Smooth muscle cell (in vitro differentiated cells): ENCODE results near the gene SH3GL3. TPM values are rescaled to one million over a fixed set of nuclear protein-coding genes. Genes with fewer than 3 reads are reported as not detected.

ENCODE experiments used
- DNase-seq: peaks from one replicate; lab custom pipeline; 2025; ENCODE audit not compliant: unreplicated experiment; lab: John Stamatoyannopoulos, UW
- H2AFZ ChIP-seq: fragments of 200-600 bp; sonication (generic); 2 replicates; pipeline ENCODE4 v1.6.0; 2016; ENCODE audit warnings: antibody characterized with exemption, low read depth, mild to moderate bottlenecking
- H3F3A ChIP-seq: fragments of 200-600 bp; sonication (generic); 2 replicates; pipeline ENCODE4 v1.6.0; 2017; ENCODE audit warnings: antibody characterized with exemption, low read depth
- H3K27ac ChIP-seq: fragments of 200-600 bp; sonication (generic); 2 replicates; pipeline ENCODE4 v1.5.1; 2016; ENCODE audit warnings: low read depth, mild to moderate bottlenecking
- H3K27me3 ChIP-seq: fragments of 200-600 bp; sonication (generic); 2 replicates; pipeline ENCODE4 v1.6.1; 2016; ENCODE audit warnings: low read depth, mild to moderate bottlenecking
- H3K36me3 ChIP-seq: fragments of 200-600 bp; sonication (generic); 2 replicates; pipeline ENCODE4 v1.5.1; 2016; ENCODE audit warnings: low read depth
- H3K4me1 ChIP-seq: fragments of 200-600 bp; sonication (generic); 2 replicates; pipeline ENCODE4 v1.5.1; 2016; ENCODE audit warnings: low read depth
- H3K4me2 ChIP-seq: fragments of 200-600 bp; sonication (generic); 2 replicates; pipeline ENCODE4 v1.6.0; 2016; ENCODE audit warnings: mild to moderate bottlenecking
- H3K4me3 ChIP-seq: fragments of 200-600 bp; sonication (generic); 2 replicates; pipeline ENCODE4 v1.5.1; 2016; ENCODE audit warnings: mild to moderate bottlenecking
- H3K79me2 ChIP-seq: fragments of 200-600 bp; sonication (generic); 2 replicates; pipeline ENCODE4 v1.6.0; 2016; ENCODE audit warnings: low read depth, mild to moderate bottlenecking
- H3K9ac ChIP-seq: fragments of 200-600 bp; sonication (generic); 2 replicates; pipeline ENCODE4 v1.6.0; 2016; ENCODE audit warnings: low read depth
- H3K9me3 ChIP-seq: fragments of 200-600 bp; sonication (generic); replicated peaks from 2 replicates; pipeline ENCODE4 v1.5.1; 2016; ENCODE audit warnings: low read depth
- H4K20me1 ChIP-seq: fragments of 200-600 bp; sonication (generic); 2 replicates; pipeline ENCODE4 v1.6.0; 2016; ENCODE audit warnings: low read depth
- WGBS: methylation state at CpG from one replicate; pipeline ENCODE4 v1.1.7; 2016; ENCODE audit warnings: low lambda C conversion rate; 5-methylcytosine and 5-hydroxymethylcytosine counted together
- polyA plus RNA-seq: library from polyadenylated mRNA; unstranded; fragments of >200 nt; fragmentation: Nextera tagmentation; extraction: Ambion mirVana; gene quantifications from 2 replicates; pipeline ENCODE4 v1.2.1, GENCODE V29; 2016
- total RNA-seq: library from RNA; depleted of rRNA; stranded (reverse); fragments of >200 nt; gene quantifications from 2 replicates; pipeline ENCODE4 v1.2.3, GENCODE V29; 2014
- TF ChIP-seq, protein P1 (sequence below): fragments of 200-600 bp; sonication (generic); IDR thresholded peaks from 2 replicates; pipeline ENCODE4 v1.5.1; 2017; ENCODE audit warnings: borderline replicate concordance, mild to moderate bottlenecking, antibody characterized with exemption; ENCODE audit not compliant: insufficient read depth, poor library complexity, severe bottlenecking

Gene SH3GL3
- total and polyA plus RNA-seq, 2 experiments from 2014 or later = 0.50 to 2.2 TPM

DNA sequence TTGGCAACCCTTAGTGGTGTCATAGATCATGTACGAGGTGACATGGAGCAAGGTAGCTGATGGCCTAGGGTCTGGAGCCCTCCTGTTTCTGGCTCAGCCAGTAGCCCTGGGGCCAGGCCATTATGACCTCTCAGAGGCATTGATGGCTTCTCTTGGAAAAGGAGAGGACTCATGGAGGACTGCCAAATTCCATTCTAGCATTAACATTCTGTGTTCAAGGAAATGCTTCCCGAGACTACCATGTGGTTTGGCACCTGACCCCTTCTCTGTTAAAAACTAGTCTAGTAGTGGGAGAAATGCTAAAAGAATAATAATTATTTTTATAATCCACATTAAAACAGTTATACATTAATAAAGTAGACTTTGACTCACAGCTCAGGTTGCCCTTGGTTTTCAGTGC lies 166.6 kb downstream of the SH3GL3 start:
- no peak for DNase-seq
- no peak overlapping the region for H3K9ac ChIP-seq
- no peak overlapping the region for H2AFZ ChIP-seq
- WGBS = 91% methylated on average over 2 of the region's 2 CpGs
- no peak overlapping the region for H3K4me2 ChIP-seq
- no peaks in the 10 kb centered on the region for H3K4me1 ChIP-seq
- H3K27ac ChIP-seq = no peak overlapping the region
- TF ChIP-seq, protein P1, sequence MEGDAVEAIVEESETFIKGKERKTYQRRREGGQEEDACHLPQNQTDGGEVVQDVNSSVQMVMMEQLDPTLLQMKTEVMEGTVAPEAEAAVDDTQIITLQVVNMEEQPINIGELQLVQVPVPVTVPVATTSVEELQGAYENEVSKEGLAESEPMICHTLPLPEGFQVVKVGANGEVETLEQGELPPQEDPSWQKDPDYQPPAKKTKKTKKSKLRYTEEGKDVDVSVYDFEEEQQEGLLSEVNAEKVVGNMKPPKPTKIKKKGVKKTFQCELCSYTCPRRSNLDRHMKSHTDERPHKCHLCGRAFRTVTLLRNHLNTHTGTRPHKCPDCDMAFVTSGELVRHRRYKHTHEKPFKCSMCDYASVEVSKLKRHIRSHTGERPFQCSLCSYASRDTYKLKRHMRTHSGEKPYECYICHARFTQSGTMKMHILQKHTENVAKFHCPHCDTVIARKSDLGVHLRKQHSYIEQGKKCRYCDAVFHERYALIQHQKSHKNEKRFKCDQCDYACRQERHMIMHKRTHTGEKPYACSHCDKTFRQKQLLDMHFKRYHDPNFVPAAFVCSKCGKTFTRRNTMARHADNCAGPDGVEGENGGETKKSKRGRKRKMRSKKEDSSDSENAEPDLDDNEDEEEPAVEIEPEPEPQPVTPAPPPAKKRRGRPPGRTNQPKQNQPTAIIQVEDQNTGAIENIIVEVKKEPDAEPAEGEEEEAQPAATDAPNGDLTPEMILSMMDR = no peak
- H4K20me1 ChIP-seq = no peaks in the 10 kb centered on the region
- H3K36me3 ChIP-seq = no peaks in the 10 kb centered on the region
- H3K4me3 ChIP-seq = no peak overlapping the region
- no peaks in the 10 kb centered on the region for H3K9me3 ChIP-seq
- H3K27me3 ChIP-seq = no peaks in the 10 kb centered on the region
- H3F3A ChIP-seq = no peaks in the 10 kb centered on the region
- no peaks in the 10 kb centered on the region for H3K79me2 ChIP-seq

DNA sequence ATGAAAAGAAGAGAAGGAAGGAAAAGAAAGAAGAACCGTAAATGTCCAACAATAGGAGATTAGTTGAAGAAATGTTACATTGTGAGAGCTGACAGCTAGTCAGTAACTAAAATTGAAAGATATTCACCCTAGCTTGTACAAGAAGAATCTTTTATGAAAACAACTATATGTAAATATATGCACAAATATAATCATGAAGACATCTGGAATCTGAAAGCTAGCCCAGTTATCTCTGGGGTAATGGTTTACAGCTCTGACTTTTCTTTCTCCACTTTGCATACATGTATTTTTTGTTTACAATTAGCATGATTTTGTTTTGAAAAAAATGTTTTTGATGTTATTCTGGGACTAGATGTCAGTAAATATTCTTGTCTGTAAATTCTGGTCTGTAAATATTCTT lies 169.7 kb downstream of the SH3GL3 start:
- Histone ChIP-seq H3K4me1 (no peaks in the 10 kb centered on the region), H3K79me2 (no peaks in the 10 kb centered on the region), H3K4me2 (no peak overlapping the region), H2AFZ (no peak overlapping the region), H4K20me1 (no peaks in the 10 kb centered on the region), H3K9ac (no peak overlapping the region), H3F3A (no peaks in the 10 kb centered on the region), H3K9me3 (peaks cover 5% of the 10 kb centered on the region), H3K27ac (no peak overlapping the region), H3K4me3 (no peak overlapping the region), H3K27me3 (no peaks in the 10 kb centered on the region), H3K36me3 (no peaks in the 10 kb centered on the region)
- no peak for DNase-seq
- WGBS = 89% methylated on average over 1 of the region's 1 CpG
- TF ChIP-seq, protein P1 = no peak

- H3K9ac ChIP-seq = no peak overlapping the region
- no peaks in the 10 kb centered on the region for H3F3A ChIP-seq
- H3K27me3 ChIP-seq = no peaks in the 10 kb centered on the region
- no peaks in the 10 kb centered on the region for H3K79me2 ChIP-seq
- no peak overlapping the region for H3K4me2 ChIP-seq
- DNase-seq = no peak
- H3K27ac ChIP-seq = peak overlapping the region; percentile 57
- WGBS = 21% methylated on average over 2 of the region's 2 CpGs
- H3K4me3 ChIP-seq = no peak overlapping the region
- H2AFZ ChIP-seq = no peak overlapping the region
- TF ChIP-seq, protein P1 = no peak
- no peaks in the 10 kb centered on the region for H4K20me1 ChIP-seq
- no peaks in the 10 kb centered on the region for H3K9me3 ChIP-seq
- H3K4me1 ChIP-seq = no peaks in the 10 kb centered on the region
- no peaks in the 10 kb centered on the region for H3K36me3 ChIP-seq
Observed at GRCh38 chr15:83626171-83626802, 179.1 kb downstream of the SH3GL3 start.

- no peak overlapping the region for H3K9ac ChIP-seq
- H4K20me1 ChIP-seq = no peaks in the 10 kb centered on the region
- H3K4me1 ChIP-seq = no peaks in the 10 kb centered on the region
- DNase-seq = no peak
- TF ChIP-seq, protein P1 = no peak
- WGBS = 85% methylated on average over 2 of the region's 2 CpGs
- H3F3A ChIP-seq = no peaks in the 10 kb centered on the region
- H3K9me3 ChIP-seq = no peaks in the 10 kb centered on the region
- no peak overlapping the region for H3K4me2 ChIP-seq
- H3K4me3 ChIP-seq = no peak overlapping the region
- H3K27me3 ChIP-seq = peaks cover 14% of the 10 kb centered on the region
- no peaks in the 10 kb centered on the region for H3K36me3 ChIP-seq
- no peak overlapping the region for H3K27ac ChIP-seq
- no peaks in the 10 kb centered on the region for H3K79me2 ChIP-seq
- no peak overlapping the region for H2AFZ ChIP-seq
Observed at GRCh38 chr15:83631534-83631933, 184.4 kb downstream of the SH3GL3 start.
